Colonic mucosa (tissue), 4 donors: ENCODE data around the gene SURF4. TPM values are rescaled to one million over a fixed set of nuclear protein-coding genes. Genes with fewer than 3 reads are reported as not detected.

Experiments
- DNase-seq: peaks from one replicate; pipeline ENCODE4 v3.0.0-alpha.2; 2020
- H3K27ac ChIP-seq: fragments of 200-600 bp; one replicate; pipeline ENCODE4 v1.8.0; 2021
- H3K27me3 ChIP-seq: fragments of 200-600 bp; one replicate; pipeline ENCODE4 v1.8.0; 2021
- H3K36me3 ChIP-seq: fragments of 200-600 bp; one replicate; pipeline ENCODE4 v1.8.0; 2021
- H3K4me1 ChIP-seq: fragments of 200-600 bp; one replicate; pipeline ENCODE4 v1.8.0; 2021; ENCODE audit warnings: mild to moderate bottlenecking
- H3K4me3 ChIP-seq: fragments of 200-600 bp; one replicate; pipeline ENCODE4 v1.8.0; 2021
- H3K9ac ChIP-seq, 2 donors: one replicate each; pipeline ENCODE4 v1.7.0; 2013; ENCODE audit warnings: control low read depth in 2 of 2, low read depth in 2 of 2, low read length in 2 of 2
- H3K9me3 ChIP-seq: fragments of 200-600 bp; one replicate; pipeline ENCODE4 v1.8.0; 2021
- intact Hi-C: fragments of 100-400 bp; cut with DNase I; formaldehyde crosslinking; loops from one replicate; pipeline ENCODE4 v1.14.1; 2022
- total RNA-seq, 2 donors: library from RNA; stranded (reverse); fragmentation: NEBNext Ultra II Directional in 1 of 2; extraction: Animal tissue kit (Norgen Biotek cat#: 25700) in 1 of 2; gene quantifications; one replicate each; pipeline ENCODE4 v1.2.1, GENCODE V29; 2021
- TF ChIP-seq, protein P1 (sequence below): fragments of 200-600 bp; IDR thresholded peaks from one replicate; pipeline ENCODE4 v1.8.0; 2022; ENCODE audit warnings: antibody characterized with exemption, mild to moderate bottlenecking
- donor health status: healthy.
- donor health status: DM: no; HTN: no; CAD: no.
- donor health status: DM: no; HTN: no; CAD: no.

The SURF4 gene
- total RNA-seq, 2 donors from 2014 or later, result 176 to 267 TPM

DNA sequence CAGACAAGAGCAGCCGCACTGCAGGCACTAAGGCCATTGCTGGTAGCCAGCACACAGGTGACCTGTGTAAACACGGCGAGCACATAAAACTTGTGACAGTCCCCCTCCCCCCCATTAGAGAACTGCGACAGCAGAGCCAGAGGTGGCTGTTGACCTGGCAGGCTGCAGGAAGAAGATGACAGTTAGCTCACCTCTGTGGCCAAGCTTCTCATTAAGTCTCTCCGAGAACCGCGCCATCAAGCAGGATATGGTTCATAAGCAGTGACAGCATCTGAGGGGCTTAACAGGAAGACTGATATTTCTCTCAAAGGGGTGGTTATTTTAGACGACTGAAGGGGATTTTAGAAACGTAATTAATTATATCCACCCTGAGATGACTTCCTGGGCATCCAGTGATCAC is 5.2 kb downstream of the SURF4 start:
- H3K27ac ChIP-seq, result no peak overlapping the region
- peaks cover under 1% of the 10 kb centered on the region for H3K36me3 ChIP-seq
- TF ChIP-seq, protein P1, sequence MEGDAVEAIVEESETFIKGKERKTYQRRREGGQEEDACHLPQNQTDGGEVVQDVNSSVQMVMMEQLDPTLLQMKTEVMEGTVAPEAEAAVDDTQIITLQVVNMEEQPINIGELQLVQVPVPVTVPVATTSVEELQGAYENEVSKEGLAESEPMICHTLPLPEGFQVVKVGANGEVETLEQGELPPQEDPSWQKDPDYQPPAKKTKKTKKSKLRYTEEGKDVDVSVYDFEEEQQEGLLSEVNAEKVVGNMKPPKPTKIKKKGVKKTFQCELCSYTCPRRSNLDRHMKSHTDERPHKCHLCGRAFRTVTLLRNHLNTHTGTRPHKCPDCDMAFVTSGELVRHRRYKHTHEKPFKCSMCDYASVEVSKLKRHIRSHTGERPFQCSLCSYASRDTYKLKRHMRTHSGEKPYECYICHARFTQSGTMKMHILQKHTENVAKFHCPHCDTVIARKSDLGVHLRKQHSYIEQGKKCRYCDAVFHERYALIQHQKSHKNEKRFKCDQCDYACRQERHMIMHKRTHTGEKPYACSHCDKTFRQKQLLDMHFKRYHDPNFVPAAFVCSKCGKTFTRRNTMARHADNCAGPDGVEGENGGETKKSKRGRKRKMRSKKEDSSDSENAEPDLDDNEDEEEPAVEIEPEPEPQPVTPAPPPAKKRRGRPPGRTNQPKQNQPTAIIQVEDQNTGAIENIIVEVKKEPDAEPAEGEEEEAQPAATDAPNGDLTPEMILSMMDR, result no peak
- intact Hi-C loops, result no loop called here
- H3K9ac ChIP-seq, result no peak overlapping the region
- no peak for DNase-seq
- H3K9me3 ChIP-seq, result no peaks in the 10 kb centered on the region
- no peak overlapping the region for H3K4me3 ChIP-seq
- no peaks in the 10 kb centered on the region for H3K27me3 ChIP-seq
- H3K4me1 ChIP-seq, result peaks cover 41% of the 10 kb centered on the region

DNA sequence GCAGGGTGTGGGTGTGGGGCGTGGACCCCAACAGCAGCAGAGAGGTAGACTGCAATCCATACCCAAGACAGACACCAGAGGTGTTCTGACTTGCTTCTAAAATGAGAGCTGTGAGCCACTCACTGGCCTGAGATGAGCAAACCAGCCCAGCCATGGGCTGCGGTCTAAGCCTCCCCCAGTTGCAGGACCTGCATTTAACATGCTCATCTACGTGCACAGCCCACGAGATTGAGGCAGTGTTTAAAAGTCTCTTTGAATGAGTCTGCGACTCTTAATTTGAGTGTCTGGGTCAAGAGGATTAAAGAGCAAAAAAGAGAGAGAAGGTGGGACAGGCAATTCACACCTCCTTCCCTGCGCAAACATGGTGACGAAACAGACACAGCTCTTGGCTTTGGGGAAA is 5.9 kb downstream of the SURF4 start:
- Histone ChIP-seq H3K36me3 (peaks cover 8% of the 10 kb centered on the region), H3K27me3 (no peaks in the 10 kb centered on the region), H3K9me3 (no peaks in the 10 kb centered on the region), H3K4me3 (no peak overlapping the region), H3K4me1 (peaks cover 41% of the 10 kb centered on the region), H3K27ac (no peak overlapping the region), H3K9ac (no peak overlapping the region)
- no peak for DNase-seq
- intact Hi-C loops, result no loop called here
- TF ChIP-seq, protein P1, result no peak

DNA sequence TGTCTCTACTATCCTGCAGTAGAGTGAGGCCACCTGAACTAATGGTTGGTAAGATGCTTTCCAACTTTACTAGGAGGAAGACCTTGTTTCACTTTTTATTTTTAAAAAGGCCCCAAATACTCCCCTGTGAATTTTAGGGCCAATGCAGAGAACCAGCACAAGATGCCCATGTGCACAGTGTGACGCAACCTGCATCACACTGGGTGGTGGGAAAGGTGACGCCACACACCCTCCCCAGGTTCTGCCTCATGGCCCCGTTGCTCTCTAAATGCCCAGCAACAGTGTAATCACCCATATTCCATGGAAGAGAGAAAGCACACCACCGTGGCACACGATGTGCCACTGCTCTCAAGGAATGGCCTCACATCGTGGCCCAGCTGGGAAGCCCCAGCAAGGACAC is 6.4 kb downstream of the SURF4 start:
- Histone ChIP-seq H3K4me3 (no peak overlapping the region), H3K4me1 (peaks cover 39% of the 10 kb centered on the region), H3K27me3 (no peaks in the 10 kb centered on the region), H3K36me3 (peaks cover 8% of the 10 kb centered on the region), H3K9me3 (no peaks in the 10 kb centered on the region), H3K9ac (peak overlapping the region in 1 of 2 donors; percentile 0), H3K27ac (no peak overlapping the region)
- intact Hi-C loops, result no loop called here
- DNase-seq, result no peak
- TF ChIP-seq, protein P1, result no peak

DNA sequence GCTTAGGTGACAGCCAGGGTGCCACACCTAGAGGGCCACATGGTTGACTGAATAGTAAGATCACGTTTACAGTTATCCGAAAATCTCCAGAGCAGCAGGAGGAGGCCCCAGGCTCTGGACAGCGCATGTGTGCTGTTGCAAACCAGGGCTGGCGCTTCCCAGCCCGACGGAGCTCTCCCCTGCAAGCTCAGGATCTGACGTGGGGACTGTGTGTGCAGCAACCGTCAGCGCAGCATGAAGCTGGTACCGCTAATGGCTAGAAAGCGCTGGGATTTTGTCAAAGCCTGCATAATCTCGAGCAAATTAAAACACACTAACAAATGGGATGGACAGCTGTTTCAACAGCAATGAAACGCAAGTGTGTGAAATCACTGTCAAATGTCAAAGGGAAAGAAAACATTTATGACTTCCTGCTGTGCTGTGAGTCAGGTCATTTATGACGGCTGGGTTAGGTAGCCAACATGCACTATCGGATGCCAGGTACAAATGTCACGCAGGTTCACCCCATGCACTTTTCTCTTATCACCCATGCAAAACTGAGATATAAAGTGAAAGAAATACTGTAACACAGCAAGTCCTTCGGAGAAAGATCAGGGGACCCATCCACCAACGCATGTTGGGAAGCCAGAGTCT is 7.5 kb downstream of the SURF4 start:
- Histone ChIP-seq H3K36me3 (peaks cover 8% of the 10 kb centered on the region), H3K27me3 (no peaks in the 10 kb centered on the region), H3K9ac (peak overlapping the region in 1 of 2 donors; percentile 41), H3K4me1 (peaks cover 37% of the 10 kb centered on the region), H3K9me3 (no peaks in the 10 kb centered on the region), H3K4me3 (no peak overlapping the region), H3K27ac (peak overlapping the region; percentile 54)
- peak; percentile 60 for DNase-seq
- intact Hi-C loops, result no loop called here
- TF ChIP-seq, protein P1, result no peak

DNA sequence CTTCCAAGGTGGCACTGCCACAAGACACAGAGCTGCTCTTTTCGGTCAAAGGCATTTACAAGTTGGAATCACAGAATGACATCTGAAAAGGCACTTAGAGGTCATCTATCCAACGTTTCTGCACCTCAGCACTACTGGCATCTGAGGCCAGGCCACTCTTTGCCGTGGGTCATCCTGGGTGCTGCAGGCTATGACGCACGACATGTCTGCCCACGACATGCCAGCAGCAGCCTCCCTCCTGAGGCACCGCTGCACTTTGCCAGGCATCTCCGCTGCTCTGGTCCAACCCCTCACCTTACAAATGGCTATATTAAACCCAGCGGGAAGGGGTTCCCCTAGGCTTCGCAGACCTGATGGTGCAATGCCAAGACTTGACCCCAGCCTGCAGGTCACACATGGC is 8.1 kb downstream of the SURF4 start:
- TF ChIP-seq, protein P1, result no peak
- DNase-seq, result no peak
- peaks cover 14% of the 10 kb centered on the region for H3K36me3 ChIP-seq
- H3K9me3 ChIP-seq, result no peaks in the 10 kb centered on the region
- H3K27me3 ChIP-seq, result no peaks in the 10 kb centered on the region
- no peak overlapping the region for H3K27ac ChIP-seq
- peak overlapping the region in 1 of 2 donors; percentile 41 for H3K9ac ChIP-seq
- no peak overlapping the region for H3K4me3 ChIP-seq
- intact Hi-C loops, result no loop called here
- H3K4me1 ChIP-seq, result peaks cover 35% of the 10 kb centered on the region
